GM18498 (cell line): ENCODE measurements around the gene PPP6C.

Experiments used
- ATAC-seq: cut with Tn5 transposase; IDR thresholded peaks from one replicate; pipeline ENCODE4 v1.9.1; 2021; ENCODE audit warnings: mild to moderate bottlenecking, moderate library complexity; ENCODE audit not compliant: unreplicated experiment

Gene PPP6C

DNA sequence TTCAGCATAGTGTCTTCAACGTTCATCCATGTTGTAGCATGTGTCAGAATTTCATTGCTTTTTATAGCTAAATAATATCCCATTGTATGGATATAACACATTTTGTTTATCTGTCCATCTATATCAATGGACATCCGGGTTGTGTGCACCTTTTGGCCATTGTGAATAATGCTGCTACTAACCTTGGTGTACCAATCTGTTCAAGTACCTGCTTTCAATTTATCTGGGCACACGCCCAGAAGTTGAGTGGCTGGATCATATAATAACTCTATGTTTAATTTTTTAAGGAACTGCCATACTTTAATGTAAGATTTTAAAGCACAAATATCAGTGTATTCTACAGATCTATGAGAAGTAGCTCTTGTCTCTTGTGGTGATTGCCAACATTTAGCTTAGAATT lies 89.8 kb downstream of the PPP6C start:
- ATAC-seq: no peak
